GM21390 (cell line): ENCODE data around the gene STX8.
"Not testable (repeated sequence)": the region's sequence is repeated elsewhere in the genome, so short reads cannot be mapped to it uniquely, and the experiment has no call there.

Source experiments
- ATAC-seq: cut with Tn5 transposase; IDR thresholded peaks from one replicate; pipeline ENCODE4 v1.9.1; 2021; ENCODE audit not compliant: unreplicated experiment

The STX8 gene

DNA sequence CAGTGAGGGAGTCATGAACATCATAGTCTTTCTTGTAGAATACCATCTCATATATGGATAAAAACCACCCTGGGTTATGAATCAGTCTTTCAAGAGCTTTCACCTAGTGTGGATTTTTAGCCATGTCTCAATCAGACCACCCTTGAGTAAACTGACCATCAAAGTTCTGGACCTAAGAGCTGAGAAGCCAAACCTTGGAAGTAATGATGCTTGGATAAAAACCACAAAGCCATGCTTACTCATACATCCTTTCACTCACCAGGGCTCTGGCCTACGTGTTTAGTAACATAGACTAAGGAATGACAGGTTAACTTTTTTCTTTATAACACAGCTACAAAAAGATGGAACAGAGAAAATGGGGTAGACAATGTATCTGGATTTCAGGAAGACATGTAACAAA, 167.2 kb downstream of the STX8 start:
- ATAC-seq: no peak

- no peak for ATAC-seq
These were observed 169.5 kb downstream of the STX8 start for GRCh38 chr17:9406046-9406606.

DNA sequence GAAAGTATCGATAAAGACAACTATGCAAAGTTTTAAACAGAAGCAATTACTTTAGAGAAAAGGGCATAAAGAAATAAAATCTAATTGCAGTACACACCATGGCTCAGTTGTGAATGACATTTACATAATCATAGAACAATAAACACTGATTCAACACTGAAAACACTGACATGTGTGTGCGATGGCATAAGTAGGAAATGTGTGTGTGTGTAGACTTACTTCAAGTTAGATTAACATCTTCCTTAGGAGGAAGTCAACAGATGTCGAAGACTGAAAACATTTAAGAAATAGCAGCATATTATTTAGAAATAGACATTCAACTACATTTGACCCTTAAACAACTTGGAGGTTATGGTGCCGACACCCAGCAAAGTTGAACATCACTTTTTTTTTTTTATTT, 172.4 kb downstream of the STX8 start:
- no peak for ATAC-seq

DNA sequence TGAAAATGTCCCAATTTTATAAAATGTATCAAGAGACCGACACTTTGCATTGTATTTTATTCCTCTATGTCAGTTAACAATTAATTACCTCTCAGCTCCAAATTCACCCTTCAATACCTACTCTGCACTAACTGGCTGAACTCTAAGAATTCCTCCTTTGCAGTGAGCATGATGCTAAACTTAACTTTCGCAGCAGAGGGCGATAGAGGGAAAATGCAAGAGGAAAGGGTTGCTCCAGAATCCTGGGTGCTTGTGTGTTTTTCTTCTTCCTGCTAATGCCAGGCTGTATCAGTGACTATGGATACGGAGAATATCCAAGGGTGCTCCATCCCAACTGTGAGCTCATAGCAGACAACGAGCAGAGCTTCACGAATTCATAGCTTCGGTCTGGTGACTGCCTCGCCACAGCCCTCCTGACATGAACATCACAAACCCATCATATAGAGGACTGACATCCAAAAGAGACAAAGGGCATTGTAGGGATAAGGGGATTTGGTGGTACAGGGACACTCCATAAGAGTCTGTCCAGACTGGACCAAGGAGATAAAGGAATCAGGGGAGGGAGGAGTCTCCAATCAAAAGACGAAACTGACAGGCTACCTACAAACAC, 172.9 kb downstream of the STX8 start:
- no peak for ATAC-seq

DNA sequence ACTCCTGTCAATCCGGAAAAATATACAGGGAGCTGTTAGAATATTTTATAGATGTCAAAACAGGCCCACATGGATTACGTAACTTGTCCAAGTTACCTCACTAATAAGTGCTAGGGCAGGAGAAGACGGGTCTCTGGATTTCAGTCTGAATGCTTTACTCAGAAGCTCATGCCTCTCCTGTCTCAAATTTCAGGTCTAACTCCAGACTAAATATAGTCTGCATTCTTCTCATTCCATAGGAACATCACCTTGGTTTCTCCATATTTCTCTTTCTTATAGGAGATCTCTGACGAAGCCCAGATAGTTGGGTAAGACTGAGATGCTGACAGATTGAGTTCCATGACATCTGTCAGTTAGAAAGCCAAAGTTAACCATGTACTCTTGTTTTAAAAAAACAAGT, 174.2 kb downstream of the STX8 start:
- no peak for ATAC-seq

- ATAC-seq: no peak
These were observed 186.5 kb downstream of the STX8 start for GRCh38 chr17:9389111-9389527.

- no peak for ATAC-seq
These were observed 189.2 kb downstream of the STX8 start for GRCh38 chr17:9386401-9386800.

- no peak for ATAC-seq
These were observed 191.8 kb downstream of the STX8 start for GRCh38 chr17:9383826-9384225.

GRCh38 chr17:9382626-9383025, 193.0 kb downstream of the STX8 start:
- no peak for ATAC-seq

DNA sequence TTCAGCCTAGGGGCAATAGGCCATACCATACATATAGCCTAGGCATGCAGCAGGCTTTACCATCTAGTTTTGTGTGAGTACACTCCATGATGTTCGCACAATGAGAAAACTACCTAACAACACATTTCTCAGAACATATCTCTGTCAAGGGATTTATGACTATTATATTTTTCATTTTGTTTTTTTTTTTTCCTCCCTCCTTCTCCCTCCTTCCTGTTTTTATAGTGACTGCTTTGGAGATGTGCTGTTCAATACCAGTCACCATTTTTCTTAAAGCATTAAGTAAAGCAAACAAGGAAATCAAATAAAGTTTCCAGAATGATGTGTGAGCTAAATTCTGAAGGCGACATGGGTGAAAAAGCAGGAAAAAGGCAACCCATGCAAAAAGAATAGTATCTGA, 194.6 kb downstream of the STX8 start:
- ATAC-seq: no peak

DNA sequence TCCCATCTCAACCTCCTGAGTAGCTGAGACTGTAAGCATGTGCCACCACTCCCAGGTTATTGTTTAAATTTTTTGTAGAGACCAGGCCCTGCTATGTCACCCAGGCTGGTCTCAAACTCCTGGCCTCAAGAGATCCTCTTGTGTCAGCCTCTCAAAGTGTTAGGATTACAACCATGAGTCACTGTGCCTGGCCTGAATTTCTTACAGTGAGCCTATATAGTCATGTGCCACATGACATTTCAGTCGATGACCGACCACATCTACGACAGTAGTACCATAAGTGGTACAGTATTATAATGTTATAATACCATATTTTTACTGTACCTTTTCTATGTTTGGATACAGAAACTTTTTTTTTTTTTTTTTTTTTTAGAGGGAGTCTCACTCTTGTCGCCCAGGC, 195.3 kb downstream of the STX8 start:
- ATAC-seq: no peak

- not testable (repeated sequence) for ATAC-seq
These were observed 199.4 kb downstream of the STX8 start for GRCh38 chr17:9376177-9376576.

GRCh38 chr17:9371019-9371418, 204.6 kb downstream of the STX8 start:
- ATAC-seq: no peak

DNA sequence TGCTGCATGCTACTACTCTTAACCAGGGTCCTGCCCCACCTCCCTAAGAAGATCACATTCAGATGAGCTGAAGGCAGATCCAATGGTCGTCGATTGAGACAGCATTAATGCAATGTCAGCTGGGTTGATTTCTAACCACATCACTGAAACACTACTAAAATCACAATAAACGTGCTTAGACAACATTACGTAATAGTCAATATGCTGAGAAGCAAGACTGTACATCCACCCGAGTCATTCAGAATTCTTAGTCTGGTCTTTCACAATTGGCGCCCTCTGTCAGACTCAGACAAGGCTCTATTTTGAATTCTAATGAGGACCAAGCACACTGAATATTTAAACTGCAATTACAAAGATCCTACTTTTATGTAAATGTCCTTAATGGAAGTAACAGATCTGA, 205.2 kb downstream of the STX8 start:
- no peak for ATAC-seq

- no peak for ATAC-seq
These were observed 207.0 kb downstream of the STX8 start for GRCh38 chr17:9368631-9369030.

DNA sequence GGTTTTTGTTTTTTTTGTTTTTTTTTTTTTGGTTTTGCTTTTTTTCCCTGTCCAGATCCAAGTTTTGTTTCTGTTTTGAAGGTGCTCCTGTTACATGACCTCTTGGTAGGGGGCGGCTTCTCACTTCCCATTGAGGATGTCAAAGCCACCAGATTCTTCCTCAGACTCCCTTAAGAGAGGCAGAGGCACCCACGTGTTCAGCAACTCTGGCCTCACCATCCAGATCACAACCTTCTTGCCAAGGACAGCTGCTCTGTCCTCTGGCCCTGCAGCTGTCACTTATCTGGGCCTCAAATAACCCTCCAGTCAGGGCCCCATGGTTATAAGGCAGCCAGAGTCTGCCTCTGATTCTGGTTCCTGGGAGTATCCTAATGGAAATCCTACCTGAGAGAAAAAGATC, 208.5 kb downstream of the STX8 start:
- no peak for ATAC-seq

DNA sequence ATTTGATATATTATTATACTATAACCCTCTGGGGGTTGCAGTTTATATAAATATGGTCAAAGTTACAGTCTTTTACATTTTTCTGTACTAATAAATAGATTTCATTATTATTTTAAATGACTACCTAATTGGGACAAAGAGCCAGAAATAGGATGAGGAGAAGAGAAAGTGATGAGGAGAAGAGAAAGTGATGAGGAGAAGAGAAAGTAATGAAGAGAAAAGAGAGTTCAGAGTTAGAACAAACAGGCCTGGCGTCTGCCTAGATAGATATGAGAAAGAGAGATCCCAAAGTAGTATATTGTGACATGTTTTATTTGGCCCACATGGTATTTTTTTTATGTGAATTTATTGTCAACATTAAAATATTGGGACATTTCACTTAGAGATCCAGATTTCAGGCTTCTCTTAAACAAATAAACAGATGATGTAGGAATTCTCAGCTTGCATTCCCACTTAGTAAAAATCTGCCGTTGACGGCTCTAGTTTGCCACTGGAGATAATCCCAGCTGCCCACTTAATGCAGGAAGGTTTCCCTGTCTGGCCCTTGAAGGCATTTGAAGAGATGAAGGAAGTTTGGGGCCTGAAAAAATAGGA, 210.7 kb downstream of the STX8 start:
- no peak for ATAC-seq

- no peak for ATAC-seq
These were observed 211.9 kb downstream of the STX8 start for GRCh38 chr17:9363440-9364350.

GRCh38 chr17:9361188-9361955, 214.2 kb downstream of the STX8 start:
- no peak for ATAC-seq

DNA sequence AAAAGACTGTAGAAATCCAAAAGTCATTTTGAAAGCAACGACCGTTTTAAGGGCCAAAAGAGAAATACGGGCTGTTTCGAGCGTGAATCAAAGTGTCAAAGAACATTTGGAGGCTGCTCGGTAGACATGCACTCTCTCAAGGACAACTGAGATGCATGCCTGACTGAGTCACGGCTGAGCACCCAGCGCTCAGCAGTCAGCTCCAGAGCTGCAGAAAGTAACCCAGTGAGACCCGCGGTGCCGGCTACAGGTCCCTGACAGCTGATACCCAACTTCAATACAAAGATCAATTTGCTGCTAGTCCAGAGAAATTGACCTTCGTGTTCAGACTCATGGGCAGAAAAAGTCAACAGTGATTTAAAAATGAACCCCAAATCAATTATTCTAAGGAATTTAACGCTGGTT, 214.9 kb downstream of the STX8 start:
- no peak for ATAC-seq

GRCh38 chr17:9356488-9356911, 219.1 kb downstream of the STX8 start:
- ATAC-seq: no peak
